Fibroblast of lung (primary cell): ENCODE data around the gene NMRAL1. TPM values are rescaled to one million over a fixed set of nuclear protein-coding genes. Genes with fewer than 3 reads are reported as not detected.

ENCODE experiments used
- DNase-seq, 2 donors: peaks; one replicate each; pipeline versions ENCODE4 v3.0.0 to v3.0.0-alpha.2; 2010; ENCODE audit warnings: low read depth in 2 of 2
- H2AFZ ChIP-seq: 2 replicates; pipeline ENCODE4 v1.5.1; 2012; ENCODE audit warnings: low read length, control low read depth, inconsistent platforms
- H3K27ac ChIP-seq: 2 replicates; pipeline ENCODE4 v1.5.1; 2011; ENCODE audit warnings: low read length, control low read depth; ENCODE audit not compliant: insufficient read depth
- H3K27me3 ChIP-seq: 2 replicates; pipeline ENCODE4 v1.5.1; 2011; ENCODE audit warnings: mild to moderate bottlenecking, low read length; ENCODE audit not compliant: control insufficient read depth, insufficient read depth
- H3K36me3 ChIP-seq: 2 replicates; pipeline ENCODE4 v1.5.1; 2011; ENCODE audit warnings: low read length; ENCODE audit not compliant: control insufficient read depth, insufficient read depth
- H3K4me1 ChIP-seq: 2 replicates; pipeline ENCODE4 v1.5.1; 2011; ENCODE audit warnings: low read length; ENCODE audit not compliant: control insufficient read depth, insufficient read depth; ENCODE audit errors: extremely low read depth
- H3K4me2 ChIP-seq: 2 replicates; pipeline ENCODE4 v1.5.1; 2011; ENCODE audit warnings: low read length, control low read depth; ENCODE audit not compliant: insufficient read depth; ENCODE audit errors: extremely low read depth
- H3K4me3 ChIP-seq, 4 experiments: fragments of 200-600 bp in 1 of 4; sonication (generic) in 1 of 4; replicated peaks in 1 of 4; 2 replicates each; pipeline ENCODE4 v1.5.1; 2011 to 2016; ENCODE audit warnings: low read length in 4 of 4, low read depth in 3 of 4, mild to moderate bottlenecking in 3 of 4, control low read depth in 2 of 4, inconsistent platforms in 1 of 4, mixed read lengths in 1 of 4; ENCODE audit not compliant: insufficient read depth in 1 of 4; ENCODE audit errors: control extremely low read depth in 1 of 4
- H3K79me2 ChIP-seq: 2 replicates; pipeline ENCODE4 v1.5.1; 2012; ENCODE audit warnings: mild to moderate bottlenecking, low read length, inconsistent platforms; ENCODE audit not compliant: control insufficient read depth, insufficient read depth
- H3K9ac ChIP-seq: 2 replicates; pipeline ENCODE4 v1.5.1; 2011; ENCODE audit warnings: mild to moderate bottlenecking, low read length, control low read depth; ENCODE audit not compliant: insufficient read depth
- H3K9me3 ChIP-seq: 2 replicates; pipeline ENCODE4 v1.5.1; 2012; ENCODE audit warnings: low read depth, low read length; ENCODE audit not compliant: control insufficient read depth, insufficient read depth
- H4K20me1 ChIP-seq: 2 replicates; pipeline ENCODE4 v1.5.1; 2011; ENCODE audit warnings: low read length; ENCODE audit not compliant: control insufficient read depth, insufficient read depth; ENCODE audit errors: extremely low read depth
- EZH2 ChIP-seq: IDR thresholded peaks from 2 replicates; pipeline ENCODE4 v1.5.1; 2012; ENCODE audit warnings: low read length, control low read depth, mild to moderate bottlenecking; ENCODE audit errors: missing control alignments
- polyA plus RNA-seq, 2 donors: library from polyadenylated mRNA; depleted of rRNA in 1 of 2; stranded (reverse) in 1 of 2; unstranded in 1 of 2; fragments of >200 nt; gene quantifications; 2 replicates each; pipeline ENCODE4 v1.2.1, GENCODE V29; 2011 to 2012; ENCODE audit warnings: missing spikeins in 1 of 2
- total RNA-seq: library from RNA; depleted of rRNA; stranded (reverse); fragments of >200 nt; gene quantifications from 2 replicates; pipeline ENCODE4 v1.2.1, GENCODE V29; 2014
- TF ChIP-seq, protein P1 (sequence below), 2 donors: IDR thresholded peaks in 1 of 2; conservative IDR thresholded peaks in 1 of 2; 1 replicate in 1 of 2; 2 replicates in 1 of 2; pipeline ENCODE4 v1.5.1; 2011 to 2012; ENCODE audit warnings: low read length in 2 of 2, control low read depth in 1 of 2, inconsistent platforms in 1 of 2, low read depth in 1 of 2, mild to moderate bottlenecking in 1 of 2

NMRAL1 gene
- total and polyA plus RNA-seq, 2 donors (not counting 1 experiment from before 2014, with no cell fraction given), result 33.6 to 73.5 TPM

DNA sequence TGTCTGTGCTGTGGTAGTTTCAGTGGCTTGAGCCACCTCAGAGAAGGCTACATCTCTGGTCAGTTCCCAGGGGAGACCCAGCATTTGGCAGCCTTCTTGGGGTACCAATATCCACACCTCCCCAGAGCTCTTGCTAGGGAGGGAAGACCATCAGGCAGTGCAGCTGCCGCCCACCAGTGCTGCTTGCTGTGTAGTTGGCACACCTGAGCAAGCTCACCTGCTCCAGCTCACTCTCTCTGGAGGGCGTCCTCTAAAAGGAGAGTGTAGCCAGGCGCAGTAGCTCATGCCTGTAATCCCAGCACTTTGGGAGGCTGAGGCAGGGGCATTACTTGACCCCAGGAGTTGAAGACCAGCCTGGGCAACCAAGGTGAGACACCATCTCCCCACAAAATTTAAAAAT, 34.4 kb upstream of the NMRAL1 start:
- no peak for TF ChIP-seq EZH2
- TF ChIP-seq, protein P1, sequence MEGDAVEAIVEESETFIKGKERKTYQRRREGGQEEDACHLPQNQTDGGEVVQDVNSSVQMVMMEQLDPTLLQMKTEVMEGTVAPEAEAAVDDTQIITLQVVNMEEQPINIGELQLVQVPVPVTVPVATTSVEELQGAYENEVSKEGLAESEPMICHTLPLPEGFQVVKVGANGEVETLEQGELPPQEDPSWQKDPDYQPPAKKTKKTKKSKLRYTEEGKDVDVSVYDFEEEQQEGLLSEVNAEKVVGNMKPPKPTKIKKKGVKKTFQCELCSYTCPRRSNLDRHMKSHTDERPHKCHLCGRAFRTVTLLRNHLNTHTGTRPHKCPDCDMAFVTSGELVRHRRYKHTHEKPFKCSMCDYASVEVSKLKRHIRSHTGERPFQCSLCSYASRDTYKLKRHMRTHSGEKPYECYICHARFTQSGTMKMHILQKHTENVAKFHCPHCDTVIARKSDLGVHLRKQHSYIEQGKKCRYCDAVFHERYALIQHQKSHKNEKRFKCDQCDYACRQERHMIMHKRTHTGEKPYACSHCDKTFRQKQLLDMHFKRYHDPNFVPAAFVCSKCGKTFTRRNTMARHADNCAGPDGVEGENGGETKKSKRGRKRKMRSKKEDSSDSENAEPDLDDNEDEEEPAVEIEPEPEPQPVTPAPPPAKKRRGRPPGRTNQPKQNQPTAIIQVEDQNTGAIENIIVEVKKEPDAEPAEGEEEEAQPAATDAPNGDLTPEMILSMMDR (conservative IDR thresholded peaks at IDR 0.05 in 1 of 2, IDR thresholded peaks at IDR 0.05 in 1 of 2; ENCODE audit: low read depth in 1 of 2, low read length in 2 of 2), result no peak
- Histone ChIP-seq H4K20me1 (no peaks in the 10 kb centered on the region), H2AFZ (no peak overlapping the region), H3K4me1 (no peaks in the 10 kb centered on the region), H3K4me2 (no peak overlapping the region), H3K27me3 (no peaks in the 10 kb centered on the region), H3K9me3 (no peaks in the 10 kb centered on the region), H3K79me2 (peaks cover 3% of the 10 kb centered on the region), H3K36me3 (peaks cover 24% of the 10 kb centered on the region), H3K4me3 (no peak overlapping the region), H3K9ac (no peak overlapping the region), H3K27ac (no peak overlapping the region)
- DNase-seq, result no peak

DNA sequence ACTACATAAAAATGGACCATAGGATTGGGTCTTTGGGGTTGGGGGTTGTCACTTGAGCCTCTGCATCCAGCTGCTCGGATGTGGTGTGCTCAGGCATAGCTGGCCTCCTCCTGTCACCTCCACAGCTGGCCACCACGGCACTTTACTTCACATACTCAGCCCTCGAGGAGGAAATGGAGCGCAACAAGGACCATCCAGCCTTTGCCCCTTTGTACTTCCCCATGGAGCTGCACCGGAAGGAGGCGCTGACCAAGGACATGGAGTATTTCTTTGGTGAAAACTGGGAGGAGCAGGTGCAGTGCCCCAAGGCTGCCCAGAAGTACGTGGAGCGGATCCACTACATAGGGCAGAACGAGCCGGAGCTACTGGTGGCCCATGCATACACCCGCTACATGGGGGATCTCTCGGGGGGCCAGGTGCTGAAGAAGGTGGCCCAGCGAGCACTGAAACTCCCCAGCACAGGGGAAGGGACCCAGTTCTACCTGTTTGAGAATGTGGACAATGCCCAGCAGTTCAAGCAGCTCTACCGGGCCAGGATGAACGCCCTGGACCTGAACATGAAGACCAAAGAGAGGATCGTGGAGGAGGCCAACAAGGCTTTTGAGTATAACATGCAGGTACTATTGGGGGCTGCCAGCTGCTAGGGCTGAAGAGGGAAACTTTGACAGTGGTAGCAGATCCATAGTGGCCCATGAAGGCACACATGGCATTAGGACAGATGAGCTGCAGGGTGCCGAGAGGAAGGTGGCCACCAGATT, 33.3 kb upstream of the NMRAL1 start:
- TF ChIP-seq, protein P1 (conservative IDR thresholded peaks at IDR 0.05 in 1 of 2, IDR thresholded peaks at IDR 0.05 in 1 of 2; ENCODE audit: low read depth in 1 of 2, low read length in 2 of 2), result no peak
- TF ChIP-seq EZH2, result no peak
- Histone ChIP-seq H3K4me1 (no peaks in the 10 kb centered on the region), H3K9me3 (no peaks in the 10 kb centered on the region), H3K9ac (no peak overlapping the region), H4K20me1 (no peaks in the 10 kb centered on the region), H3K4me3 (no peak overlapping the region), H3K79me2 (peaks cover 10% of the 10 kb centered on the region), H3K27me3 (no peaks in the 10 kb centered on the region), H2AFZ (no peak overlapping the region), H3K36me3 (peaks cover 21% of the 10 kb centered on the region), H3K27ac (no peak overlapping the region), H3K4me2 (no peak overlapping the region)
- no peak for DNase-seq

DNA sequence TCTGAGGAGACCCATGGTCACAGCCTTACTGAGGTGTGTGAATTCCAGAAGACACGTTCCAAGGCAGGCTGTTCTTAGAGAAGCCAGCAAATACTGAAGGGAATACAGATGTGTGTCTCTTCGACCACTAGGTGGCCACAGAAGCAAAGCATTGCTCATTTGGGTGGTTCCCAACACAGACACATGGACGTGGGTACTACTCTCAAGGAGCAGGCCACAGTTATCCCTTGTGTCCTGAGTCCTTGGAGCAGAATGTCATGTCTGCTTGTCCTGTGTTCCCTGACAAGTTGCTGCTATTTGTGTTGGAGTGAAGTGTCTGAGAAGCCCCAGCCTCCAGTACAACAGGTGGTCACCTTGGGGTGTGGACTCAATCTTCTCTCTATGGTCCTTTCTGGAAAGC, 32.0 kb upstream of the NMRAL1 start:
- no peak overlapping the region for H3K4me3 ChIP-seq
- TF ChIP-seq, protein P1 (conservative IDR thresholded peaks at IDR 0.05 in 1 of 2, IDR thresholded peaks at IDR 0.05 in 1 of 2; ENCODE audit: low read depth in 1 of 2, low read length in 2 of 2), result peak; percentile 88 to 92
- no peak for TF ChIP-seq EZH2
- H3K4me1 ChIP-seq, result peaks cover 6% of the 10 kb centered on the region
- H3K27ac ChIP-seq, result no peak overlapping the region
- no peak overlapping the region for H2AFZ ChIP-seq
- no peak overlapping the region for H3K9ac ChIP-seq
- H3K79me2 ChIP-seq, result peaks cover 19% of the 10 kb centered on the region
- peaks cover 19% of the 10 kb centered on the region for H3K36me3 ChIP-seq
- DNase-seq, result peak; percentile 70 to 84
- H3K4me2 ChIP-seq, result no peak overlapping the region
- no peaks in the 10 kb centered on the region for H4K20me1 ChIP-seq
- no peaks in the 10 kb centered on the region for H3K27me3 ChIP-seq
- H3K9me3 ChIP-seq, result no peaks in the 10 kb centered on the region
